Measurements from ENCODE around the gene BCL2L13.
"Not testable (repeated sequence)": the region's sequence is repeated elsewhere in the genome, so short reads cannot be mapped to it uniquely, and the experiment has no call there.

Gene BCL2L13

DNA sequence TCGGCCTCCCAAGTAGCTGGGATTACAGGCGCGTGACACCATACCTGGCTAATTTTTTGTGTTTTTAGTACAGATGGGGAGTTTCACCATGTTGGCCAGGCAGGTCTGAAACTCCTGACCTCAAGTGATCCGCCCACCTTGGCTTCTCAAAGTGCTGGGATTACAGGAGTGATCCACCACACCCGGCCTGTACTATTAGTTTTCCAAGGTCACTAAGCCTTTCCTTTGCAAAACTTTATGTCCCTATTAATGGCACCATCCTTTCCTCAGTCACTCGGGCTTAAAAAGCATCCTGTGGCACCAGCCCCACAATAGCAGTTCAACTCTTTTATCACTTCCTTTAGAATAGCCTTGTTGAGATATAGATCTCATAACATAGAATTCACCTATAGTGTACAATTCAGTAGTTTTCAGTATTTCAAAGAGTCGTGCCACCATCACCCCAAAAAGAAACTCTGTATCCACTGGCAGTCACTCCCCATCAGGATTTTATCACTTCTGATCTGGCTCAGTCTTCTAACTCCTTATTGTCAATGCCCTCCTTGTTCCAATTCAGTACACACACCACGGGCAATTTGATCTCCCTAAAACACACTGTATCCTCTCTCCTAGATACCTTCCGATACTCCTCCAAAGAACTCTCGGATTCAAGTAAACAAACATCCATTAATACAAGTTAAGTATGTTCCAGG is 921 bp upstream of the BCL2L13 start:
- peak; percentile 81 for DNase-seq (ENCODE audit: low spot score)

DNA sequence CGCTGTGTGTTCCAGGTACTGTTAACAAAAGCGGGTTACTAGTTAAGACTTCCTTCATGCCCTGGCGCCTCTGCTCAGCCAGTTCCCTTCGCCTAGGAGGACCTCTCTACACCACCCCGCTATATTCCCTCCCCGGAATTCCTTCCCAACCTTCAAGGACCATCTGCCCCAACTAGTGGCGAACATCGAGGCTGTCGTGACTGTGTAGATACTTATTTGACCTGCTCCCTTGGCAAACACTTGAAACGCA is 450 bp upstream of the BCL2L13 start:
- DNase-seq (ENCODE audit: low spot score), result no peak

DNA sequence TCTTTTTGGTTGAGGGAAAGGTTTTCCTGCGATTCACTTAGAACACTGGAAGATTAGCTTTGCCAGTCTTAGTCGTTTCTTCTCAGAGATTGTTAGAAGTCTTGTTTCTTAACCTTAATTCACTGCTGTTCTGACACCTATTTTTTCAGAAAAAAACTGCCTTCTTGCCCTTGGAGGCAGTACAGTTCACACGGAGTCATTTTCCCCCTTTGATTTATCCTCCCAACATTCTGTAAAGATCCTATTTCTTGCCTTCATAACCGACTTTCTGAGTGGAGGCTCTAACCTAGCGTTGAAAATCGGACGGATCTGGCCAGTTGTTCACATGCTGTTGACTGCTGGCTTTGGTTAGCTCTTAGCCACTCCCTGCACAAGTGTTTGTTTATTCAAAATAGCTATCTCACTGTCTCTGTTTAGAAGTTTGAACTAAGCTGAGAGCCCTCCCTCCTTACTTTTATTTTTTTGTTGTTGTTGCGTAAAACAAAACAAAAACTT is 737 bp downstream of the BCL2L13 start:
- DNase-seq (ENCODE audit: low spot score), result peak; percentile 83

DNA sequence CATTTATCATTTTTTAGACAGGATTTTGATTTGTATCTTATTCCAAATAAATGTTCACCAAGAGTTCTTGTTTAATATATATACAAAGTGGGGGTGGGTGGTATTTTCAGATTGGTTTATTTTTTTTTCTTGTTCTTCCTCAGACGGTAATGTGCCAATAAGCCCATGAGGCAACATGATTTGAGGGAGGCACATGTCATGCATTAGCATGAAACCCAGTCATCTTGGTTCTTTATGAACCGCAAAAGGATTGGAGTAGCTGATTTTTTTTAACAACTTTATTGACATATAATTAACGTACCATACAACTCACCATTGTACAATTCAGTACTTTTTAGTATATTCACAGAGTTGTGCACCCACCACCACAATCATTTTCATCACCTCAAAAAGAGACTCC is 2.7 kb downstream of the BCL2L13 start:
- DNase-seq (ENCODE audit: low spot score), result no peak

DNA sequence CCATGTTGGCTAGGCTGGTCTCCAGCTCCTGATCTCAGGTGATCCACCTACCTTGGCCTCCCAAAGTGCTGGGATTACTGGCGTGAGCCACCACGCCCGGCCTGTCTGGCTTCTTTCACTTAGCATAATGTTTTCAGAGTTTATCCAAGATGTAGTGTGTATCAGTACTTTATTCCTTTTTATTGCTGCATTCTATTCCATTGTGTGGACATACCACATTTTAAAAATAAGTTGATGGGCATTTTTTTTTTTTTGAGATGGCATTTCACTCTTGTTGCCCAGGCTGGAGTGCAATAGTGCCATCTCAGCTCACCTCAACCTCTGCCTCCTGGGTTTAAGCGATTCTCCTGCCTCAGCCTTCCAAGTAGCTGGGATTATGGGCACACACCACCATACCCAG is 3.8 kb downstream of the BCL2L13 start:
- not testable (repeated sequence) for DNase-seq (ENCODE audit: low spot score)

DNA sequence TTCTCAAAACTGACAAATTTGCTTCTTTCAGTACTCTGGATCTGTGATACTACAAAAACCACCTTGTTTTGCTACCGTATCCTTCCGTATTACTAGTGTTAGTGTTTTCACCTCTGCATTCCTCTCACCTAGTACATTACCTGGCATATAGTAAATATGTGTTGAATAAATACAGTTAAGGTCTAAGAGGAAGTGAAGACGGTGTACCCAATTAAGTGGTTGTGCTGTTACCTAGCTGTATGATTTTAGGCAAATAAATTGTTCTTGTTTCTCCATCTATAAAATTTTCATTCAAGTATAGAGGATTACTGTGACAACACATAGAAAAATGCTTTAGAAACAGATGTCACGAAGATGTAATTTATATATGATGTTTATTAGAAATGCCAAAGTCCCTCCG is 8.9 kb downstream of the BCL2L13 start:
- DNase-seq (ENCODE audit: low spot score), result no peak

DNA sequence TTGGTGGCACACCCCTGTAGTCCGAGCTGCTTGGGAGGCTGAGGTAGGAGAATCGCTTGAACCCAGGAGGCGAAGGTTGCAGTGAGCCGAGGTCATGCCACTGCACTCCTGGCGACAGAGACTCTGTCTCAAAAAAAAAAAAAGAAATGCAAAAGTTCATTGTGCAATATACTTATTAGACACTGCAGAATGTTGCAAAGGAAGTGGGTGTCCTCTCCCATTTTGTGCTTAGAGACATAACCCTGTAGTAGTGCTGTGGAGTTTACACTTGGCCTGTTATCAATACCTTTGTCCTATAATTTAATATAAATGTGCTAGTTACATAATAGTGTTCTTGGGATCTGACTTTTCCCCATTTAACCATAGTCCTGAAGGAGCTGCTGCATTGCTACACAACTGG is 9.4 kb downstream of the BCL2L13 start:
- no peak for DNase-seq (ENCODE audit: low spot score)

DNA sequence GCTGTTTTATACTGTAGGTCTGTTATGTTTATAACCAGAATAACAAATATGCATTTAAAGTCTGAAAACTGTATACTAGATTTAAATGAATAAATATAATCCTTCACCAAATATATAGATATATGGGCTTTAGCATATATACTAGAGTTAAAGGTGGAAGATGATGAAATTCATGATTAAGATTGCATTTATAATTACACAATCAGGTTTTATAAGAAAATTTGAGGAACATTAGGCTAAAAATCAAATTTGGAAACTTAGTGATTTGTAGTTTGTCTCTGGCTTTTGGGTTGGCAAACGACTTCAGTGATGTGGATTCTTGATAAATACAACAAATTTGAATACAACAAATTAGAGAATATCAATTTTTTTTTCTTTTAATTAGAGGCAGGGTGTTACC is 10.0 kb downstream of the BCL2L13 start:
- no peak for DNase-seq (ENCODE audit: low spot score)

DNA sequence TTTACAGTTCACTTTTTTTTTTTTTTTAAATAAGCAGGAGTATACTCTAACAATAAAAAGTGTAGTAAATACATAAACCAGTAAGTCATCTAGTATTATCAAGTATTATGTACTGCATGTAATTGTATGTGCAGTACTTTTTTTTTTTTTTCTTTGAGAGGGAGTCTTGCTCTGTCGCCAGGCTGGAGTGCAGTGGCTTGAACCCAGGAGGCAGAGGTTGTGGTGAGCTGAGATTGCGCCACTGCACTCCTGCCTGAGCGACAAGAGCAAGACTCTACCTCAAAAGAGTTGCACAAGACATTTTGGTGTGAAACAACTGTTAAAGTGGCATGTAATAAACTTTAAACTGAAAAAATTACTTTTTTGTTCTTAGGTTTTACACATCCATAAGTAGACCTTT is 16.7 kb downstream of the BCL2L13 start:
- no peak for DNase-seq (ENCODE audit: low spot score)

DNA sequence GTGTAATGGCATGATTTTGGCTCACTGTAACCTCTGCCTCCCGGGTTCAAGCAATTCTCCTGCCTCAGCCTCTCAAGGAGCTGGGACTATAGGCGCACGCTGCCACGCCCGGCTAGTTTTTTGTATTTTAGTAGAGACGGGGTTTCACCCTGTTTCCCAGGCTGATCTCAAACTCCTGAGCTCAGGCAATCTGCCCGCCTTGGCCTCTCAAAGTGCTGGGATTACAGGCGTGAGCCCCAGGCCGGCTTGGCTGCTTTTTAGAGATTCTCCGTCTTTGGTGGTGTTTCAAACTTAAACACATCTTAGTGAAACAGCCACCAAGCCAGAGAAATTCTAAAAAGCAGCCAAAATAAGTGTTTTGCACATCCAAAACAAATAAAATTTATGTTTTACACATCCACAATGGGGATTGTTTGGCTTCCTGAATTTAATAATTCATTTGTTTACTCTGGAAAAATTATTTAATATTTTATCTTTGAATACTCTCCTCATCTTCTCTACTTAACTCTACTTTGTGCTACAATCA is 18.4 kb downstream of the BCL2L13 start:
- DNase-seq (ENCODE audit: low spot score), result no peak

DNA sequence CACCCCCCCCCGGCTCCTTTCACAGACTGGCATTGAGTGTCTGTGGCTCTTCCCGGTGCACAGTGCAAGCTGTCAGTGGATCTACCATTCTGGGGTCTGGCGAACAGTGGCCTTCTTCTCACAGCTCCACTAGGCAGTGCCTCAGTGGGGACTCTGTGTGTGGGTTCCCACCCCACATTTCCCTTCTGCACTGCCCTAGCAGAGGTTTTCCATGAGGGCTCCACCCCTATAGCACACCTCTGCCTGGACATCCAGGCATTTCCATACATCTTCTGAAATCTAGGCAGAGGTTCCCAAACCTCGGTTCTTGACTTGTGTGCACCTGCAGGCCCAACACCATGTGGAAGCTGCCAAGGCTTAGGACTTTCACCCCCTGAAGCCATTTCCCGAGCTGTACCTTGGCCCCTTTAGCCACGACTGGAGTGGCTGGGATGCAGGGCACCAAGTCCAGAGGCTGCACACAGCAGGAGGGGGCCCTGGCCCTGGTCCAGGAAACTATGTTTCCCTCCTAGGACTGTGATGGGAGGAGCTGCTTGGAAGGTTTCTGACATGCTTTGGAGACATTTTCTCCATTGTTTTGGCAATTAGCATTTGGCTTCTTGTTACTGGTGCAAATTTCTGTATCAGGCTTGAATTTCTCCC is 26.0 kb downstream of the BCL2L13 start:
- no peak for DNase-seq (ENCODE audit: low spot score)

DNA sequence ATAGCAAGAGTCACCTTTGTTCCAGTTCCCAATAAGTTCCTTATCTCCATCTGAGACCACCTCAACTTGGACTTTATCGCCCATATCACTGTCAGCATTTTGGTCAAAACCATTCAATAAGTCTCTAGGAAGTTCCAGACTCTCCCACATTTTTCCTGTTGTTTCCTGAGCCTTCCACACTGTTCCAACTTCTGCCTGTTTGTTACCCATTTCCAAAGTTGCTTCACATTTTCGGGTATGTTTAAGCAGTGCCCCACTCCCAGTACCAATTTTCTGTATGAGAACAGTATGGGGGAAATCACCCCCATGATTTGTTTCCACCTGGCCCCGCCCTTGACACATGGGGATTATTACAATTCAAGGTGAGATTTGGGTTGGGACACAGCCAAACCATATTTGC is 26.7 kb downstream of the BCL2L13 start:
- DNase-seq (ENCODE audit: low spot score), result no peak

DNA sequence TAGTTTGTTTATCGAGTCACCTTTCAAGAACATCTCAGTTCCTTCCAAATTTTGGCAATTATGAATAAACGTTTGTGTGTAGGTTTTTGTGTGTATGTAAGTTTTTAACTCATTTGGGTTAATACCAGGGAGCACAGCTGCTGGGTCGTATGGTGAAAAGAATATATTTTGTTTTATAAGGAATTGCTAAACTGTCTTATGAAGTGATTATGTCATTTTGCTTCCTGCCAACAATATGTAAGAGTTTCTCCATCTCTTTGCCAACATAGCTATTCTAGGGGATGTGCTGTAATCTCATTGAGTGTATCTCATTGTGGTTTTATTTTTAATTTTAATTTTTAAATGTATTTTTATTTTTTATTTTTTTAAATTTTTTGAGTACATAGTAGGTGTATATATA is 27.3 kb downstream of the BCL2L13 start:
- no peak for DNase-seq (ENCODE audit: low spot score)

DNA sequence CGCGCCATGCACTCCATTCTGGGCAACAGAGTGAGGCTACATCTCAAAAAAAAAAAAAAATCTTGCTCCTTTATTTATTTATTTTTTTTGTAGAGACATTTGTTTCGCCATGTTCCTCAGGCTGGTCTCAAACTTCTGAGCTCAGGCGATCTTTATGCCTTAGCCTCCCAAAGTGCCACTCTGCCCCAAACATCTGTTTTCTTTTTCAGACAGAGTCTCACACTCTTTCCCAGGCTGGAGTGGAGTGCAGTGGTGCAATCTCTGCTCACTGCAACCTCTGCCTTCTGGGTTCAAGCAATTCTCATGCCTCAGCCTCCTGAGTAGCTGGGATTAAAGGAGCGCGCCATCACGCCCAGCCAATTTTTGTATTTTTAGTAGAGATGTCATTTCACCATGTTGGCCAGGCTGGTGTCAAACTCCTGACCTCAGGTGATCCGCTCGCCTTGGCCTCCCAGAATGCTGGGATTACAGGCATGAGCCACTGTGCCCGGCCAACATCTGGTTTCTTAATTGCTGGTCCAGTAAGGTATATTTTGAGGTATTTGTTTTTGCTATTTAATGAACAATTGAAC is 33.0 kb downstream of the BCL2L13 start:
- DNase-seq (ENCODE audit: low spot score), result not testable (repeated sequence)

DNA sequence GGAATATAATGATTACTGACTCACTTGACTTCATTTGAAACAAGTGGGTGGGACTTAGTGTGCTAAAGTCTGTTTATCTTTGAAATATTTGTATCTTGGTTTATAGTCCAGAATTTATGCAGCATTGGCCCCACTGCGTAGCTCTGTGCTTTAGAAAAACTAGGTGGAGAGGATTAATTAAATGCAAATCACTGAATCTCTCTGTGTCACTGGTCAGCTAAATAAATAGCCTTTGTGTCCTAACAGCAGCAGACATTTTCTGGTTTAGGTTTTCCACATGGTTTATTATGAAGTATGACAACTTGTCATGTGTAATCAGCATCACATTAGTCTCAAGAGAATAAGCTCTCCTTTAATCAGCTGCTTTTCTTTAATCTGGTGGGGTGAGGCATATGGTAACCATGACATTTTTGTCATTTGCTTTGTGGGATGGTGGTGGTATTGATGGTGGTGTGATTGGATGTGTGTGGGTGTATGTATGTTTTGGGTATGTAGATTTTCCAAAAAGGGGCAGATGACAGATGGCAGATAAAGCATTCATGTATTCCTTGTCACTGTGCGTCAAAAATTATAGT is 33.9 kb downstream of the BCL2L13 start:
- peak; percentile 72 for DNase-seq (ENCODE audit: low spot score)

DNA sequence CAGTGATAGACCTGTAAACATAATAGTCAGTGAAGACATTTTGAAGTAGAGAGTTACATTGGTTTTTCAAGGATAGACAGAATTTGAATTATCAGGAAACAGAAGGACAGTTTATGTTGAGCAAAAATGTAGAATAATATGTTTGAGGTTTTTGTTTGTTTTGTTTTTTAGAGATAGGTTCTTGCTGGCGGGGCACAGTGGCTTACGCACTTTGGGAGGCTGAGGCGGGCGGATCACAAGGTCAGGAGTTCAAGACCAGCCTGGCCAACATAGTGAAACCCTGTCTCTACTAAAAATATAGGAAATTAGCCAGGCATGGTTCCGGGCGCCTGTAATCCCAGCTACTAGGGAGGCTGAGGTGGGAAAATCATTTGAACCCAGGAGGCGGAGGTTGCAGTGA is 35.6 kb downstream of the BCL2L13 start:
- no peak for DNase-seq (ENCODE audit: low spot score)

DNA sequence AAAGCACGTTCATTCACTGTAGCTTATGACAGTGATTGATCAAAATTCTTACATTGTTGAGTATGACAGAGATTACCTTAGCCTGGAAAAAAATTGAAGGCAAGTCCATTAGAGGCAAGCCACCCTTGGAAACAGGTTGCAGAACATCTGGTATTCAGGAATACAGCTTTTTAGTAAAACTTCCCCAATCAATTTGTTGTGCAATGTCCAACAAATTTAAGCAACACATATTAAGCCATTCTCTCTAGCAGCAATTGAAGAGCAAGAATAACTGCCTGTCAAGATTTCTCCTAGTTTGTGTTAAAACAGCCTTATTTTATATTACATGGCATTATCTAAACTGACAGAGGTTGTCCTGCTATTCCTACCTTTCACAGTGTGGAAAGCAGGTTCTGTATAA is 37.0 kb downstream of the BCL2L13 start:
- no peak for DNase-seq (ENCODE audit: low spot score)

DNA sequence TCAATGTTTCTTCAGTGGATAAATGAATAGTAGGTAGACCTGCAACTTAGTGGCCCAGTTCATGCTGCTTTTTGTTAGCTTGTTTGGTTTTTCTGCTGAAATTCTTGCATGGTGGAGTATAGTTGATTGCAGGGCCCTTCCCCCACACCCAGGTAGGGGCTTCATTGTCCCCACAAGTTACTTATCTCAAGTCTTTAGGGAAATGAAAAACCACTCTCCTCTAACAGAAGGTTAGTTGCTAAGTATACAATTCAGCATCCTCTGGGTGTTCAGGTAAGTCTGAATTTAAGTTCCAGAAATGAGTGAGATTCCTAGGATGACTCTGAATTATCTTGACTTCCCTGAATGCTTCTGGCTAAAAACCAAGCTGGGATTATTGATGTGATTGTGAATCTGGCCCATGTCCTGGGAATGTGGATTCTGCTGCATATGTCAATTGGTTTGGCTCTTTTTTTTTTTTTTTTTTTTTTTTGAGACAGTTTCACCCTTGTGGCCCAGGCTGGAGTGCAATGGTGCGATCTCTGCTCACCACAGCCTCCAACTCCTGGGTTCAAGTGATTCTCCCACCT is 40.3 kb downstream of the BCL2L13 start:
- DNase-seq (ENCODE audit: low spot score), result no peak

DNA sequence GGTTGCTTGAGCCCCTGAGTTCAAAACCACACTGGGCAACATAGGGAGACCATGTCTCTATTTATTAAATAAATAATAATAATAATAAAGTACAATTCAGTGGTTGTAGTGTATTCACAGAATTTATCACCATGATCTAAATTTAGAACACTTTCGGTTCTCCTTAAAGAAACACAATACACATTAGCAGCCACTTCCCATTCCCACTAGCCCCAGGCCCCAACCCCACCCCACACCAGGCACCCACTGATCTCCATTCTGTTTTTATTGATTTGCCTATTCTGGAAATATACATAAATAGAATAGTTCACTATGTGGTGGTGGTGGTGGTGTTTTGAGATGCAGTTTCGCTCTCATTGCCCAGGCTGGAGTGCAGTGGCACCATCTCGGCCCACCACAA is 45.7 kb downstream of the BCL2L13 start:
- no peak for DNase-seq (ENCODE audit: low spot score)

DNA sequence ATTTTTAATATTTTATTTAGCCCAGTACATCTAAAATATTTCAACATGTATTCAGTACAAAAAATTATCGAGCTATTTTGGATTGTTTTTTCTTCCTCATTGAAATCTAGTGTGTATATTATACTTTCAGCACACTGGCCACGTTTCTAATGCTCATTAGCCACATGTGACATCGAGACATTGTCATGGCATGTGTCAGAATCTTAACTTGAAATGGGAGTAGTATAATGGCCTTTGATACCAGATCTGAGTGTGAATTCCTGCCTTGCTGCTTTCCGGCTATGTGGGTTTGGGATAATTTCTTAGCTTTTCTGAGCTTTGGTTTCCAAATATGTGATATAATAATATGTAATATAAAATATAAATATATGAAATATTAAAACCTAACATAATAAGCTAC is 54.3 kb downstream of the BCL2L13 start:
- no peak for DNase-seq (ENCODE audit: low spot score)

DNA sequence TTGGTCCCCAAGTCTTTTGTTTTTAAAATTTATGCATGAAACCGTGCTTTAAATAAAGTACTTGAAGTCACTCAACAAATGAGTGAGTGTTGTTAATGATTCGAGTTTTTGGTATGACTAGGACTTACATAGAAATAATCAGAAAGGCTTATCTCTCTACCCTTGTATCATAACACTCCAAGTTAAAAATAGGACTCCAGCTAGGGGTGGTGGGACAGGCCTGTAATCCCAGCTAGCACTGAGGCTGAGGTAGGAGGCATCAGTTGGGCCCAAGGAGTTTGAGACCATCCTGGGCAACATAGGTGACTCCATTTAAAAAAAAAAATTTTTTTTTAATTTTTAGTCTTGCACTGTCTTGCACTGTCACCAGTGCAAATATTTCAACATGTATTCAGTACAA is 55.6 kb downstream of the BCL2L13 start:
- DNase-seq (ENCODE audit: low spot score), result no peak

DNA sequence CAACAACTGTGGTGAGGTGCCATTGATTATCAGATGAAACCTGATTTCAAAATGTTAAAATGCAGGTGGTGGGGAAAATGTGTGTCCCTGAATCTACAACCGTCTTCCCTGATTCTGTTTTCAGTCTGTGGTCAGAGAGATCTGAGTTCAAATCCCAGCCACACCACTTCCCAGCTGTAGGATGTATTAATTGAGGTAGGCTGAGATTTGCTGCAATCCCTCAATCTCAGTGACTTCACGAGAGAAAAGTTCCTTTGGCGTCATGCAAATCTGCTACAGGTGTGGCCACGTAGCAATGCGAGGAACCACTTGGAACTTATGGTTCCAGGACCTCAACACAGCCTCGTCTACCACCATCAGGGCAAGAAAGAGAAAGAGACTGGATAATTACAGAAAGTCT is 56.2 kb downstream of the BCL2L13 start:
- no peak for DNase-seq (ENCODE audit: low spot score)

DNA sequence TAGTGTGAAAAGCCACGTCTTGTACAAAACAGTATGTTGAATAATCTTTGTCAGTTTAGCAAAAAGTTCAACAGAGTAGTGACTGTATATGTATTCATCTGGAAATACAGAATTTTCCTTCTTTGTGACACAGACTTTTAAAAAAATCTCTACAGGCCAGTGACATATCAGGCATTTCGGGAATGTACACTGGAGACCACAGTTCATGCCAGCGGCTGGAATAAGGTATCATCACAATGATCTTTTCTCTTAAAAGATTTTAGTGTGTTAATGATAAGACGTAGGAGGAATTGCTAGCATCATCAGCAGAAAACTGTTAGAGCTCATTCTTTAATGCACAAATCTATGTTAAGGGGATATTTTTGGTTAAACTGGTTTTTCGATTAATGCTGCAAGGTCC is 57.4 kb downstream of the BCL2L13 start:
- DNase-seq (ENCODE audit: low spot score), result peak; percentile 56
